DOHH2 (cell line): ENCODE data around the gene ARFGEF3.

Experiments
- H3F3A ChIP-seq: fragments of 200-600 bp; sonication (generic), shearing (Covaris generic); 2 replicates; pipeline ENCODE4 v1.6.0; 2016; ENCODE audit warnings: antibody characterized with exemption, mild to moderate bottlenecking; ENCODE audit not compliant: control insufficient read depth, insufficient read depth
- H3K27ac ChIP-seq: fragments of 200-600 bp; sonication (generic); 2 replicates; pipeline ENCODE4 v1.5.1; 2014; ENCODE audit warnings: low read depth, mild to moderate bottlenecking, low read length, moderate library complexity
- H3K27me3 ChIP-seq: fragments of 200-600 bp; sonication (generic); 2 replicates; pipeline ENCODE4 v1.6.1; 2014; ENCODE audit warnings: mild to moderate bottlenecking, low read length, mixed read lengths; ENCODE audit not compliant: control insufficient read depth
- H3K36me3 ChIP-seq: fragments of 200-600 bp; sonication (generic); 2 replicates; pipeline ENCODE4 v1.6.1; 2014; ENCODE audit warnings: mild to moderate bottlenecking, low read length, moderate library complexity, mixed read lengths; ENCODE audit not compliant: control insufficient read depth
- H3K4me1 ChIP-seq: fragments of 200-600 bp; sonication (generic); 2 replicates; pipeline ENCODE4 v1.6.1; 2014; ENCODE audit warnings: mild to moderate bottlenecking, low read length, mixed read lengths; ENCODE audit not compliant: control insufficient read depth
- H3K4me2 ChIP-seq: fragments of 200-600 bp; sonication (generic); 2 replicates; pipeline ENCODE4 v1.6.0; 2014; ENCODE audit warnings: mild to moderate bottlenecking, low read length, moderate library complexity
- H3K4me3 ChIP-seq: fragments of 200-600 bp; sonication (generic); 2 replicates; pipeline ENCODE4 v1.5.1; 2014; ENCODE audit warnings: mild to moderate bottlenecking, low read length, mixed read lengths
- H3K79me2 ChIP-seq: fragments of 200-600 bp; sonication (generic); 2 replicates; pipeline ENCODE4 v1.6.1; 2014; ENCODE audit warnings: mild to moderate bottlenecking, low read length, mixed read lengths; ENCODE audit not compliant: control insufficient read depth
- H3K9me2 ChIP-seq: fragments of 200-600 bp; sonication (generic); replicated peaks from 2 replicates; pipeline ENCODE4 v1.6.1; 2014; ENCODE audit warnings: mild to moderate bottlenecking, low read length, mixed read lengths; ENCODE audit not compliant: control insufficient read depth
- H3K9me3 ChIP-seq: fragments of 200-600 bp; sonication (generic); 2 replicates; pipeline ENCODE4 v1.6.1; 2014; ENCODE audit warnings: antibody characterized with exemption, low read length, mixed read lengths; ENCODE audit not compliant: control insufficient read depth, insufficient read depth
- H4K20me1 ChIP-seq: fragments of 200-600 bp; sonication (generic); 2 replicates; pipeline ENCODE4 v1.6.0; 2014; ENCODE audit warnings: low read depth, mild to moderate bottlenecking, antibody characterized with exemption, low read length, moderate library complexity; ENCODE audit not compliant: control insufficient read depth, insufficient read depth
- CTCF ChIP-seq: fragments of 200-600 bp; sonication (generic); IDR thresholded peaks from one replicate; pipeline ENCODE4 v1.5.1; 2014; ENCODE audit warnings: antibody characterized with exemption, mild to moderate bottlenecking, low read depth, low read length; ENCODE audit not compliant: poor library complexity, severe bottlenecking
- EZH2phosphoT487 ChIP-seq: fragments of 200-600 bp; sonication (generic); IDR thresholded peaks from 2 replicates; pipeline ENCODE4 v1.6.1; 2017; ENCODE audit warnings: borderline replicate concordance, mild to moderate bottlenecking, antibody characterized with exemption, low read length, moderate library complexity, mixed read lengths

The ARFGEF3 gene

GRCh38 chr6:138215093-138215782 lies 53.5 kb downstream of the ARFGEF3 start:
- Histone ChIP-seq H3K4me2 (no peak overlapping the region), H3K4me3 (no peak overlapping the region), H3F3A (no peaks in the 10 kb centered on the region), H3K27me3 (no peaks in the 10 kb centered on the region), H3K36me3 (no peaks in the 10 kb centered on the region), H4K20me1 (no peaks in the 10 kb centered on the region), H3K4me1 (no peaks in the 10 kb centered on the region), H3K9me3 (no peaks in the 10 kb centered on the region), H3K9me2 (no peaks in the 10 kb centered on the region), H3K27ac (no peak overlapping the region), H3K79me2 (no peaks in the 10 kb centered on the region)
- no peak for TF ChIP-seq EZH2phosphoT487
- no peak for TF ChIP-seq CTCF

- Histone ChIP-seq H3F3A (no peaks in the 10 kb centered on the region), H3K4me1 (no peaks in the 10 kb centered on the region), H4K20me1 (no peaks in the 10 kb centered on the region), H3K9me2 (no peaks in the 10 kb centered on the region), H3K27me3 (no peaks in the 10 kb centered on the region), H3K4me3 (no peak within 1 kb of the TSS), H3K9me3 (no peaks in the 10 kb centered on the region), H3K27ac (no peak within 1 kb of the TSS), H3K79me2 (no peaks in the 10 kb centered on the region), H3K36me3 (no peaks in the 10 kb centered on the region), H3K4me2 (no peak within 1 kb of the TSS)
- no peak for TF ChIP-seq CTCF
- TF ChIP-seq EZH2phosphoT487 = no peak
Measured at GRCh38 chr6:138218449-138218848, 56.7 kb downstream of the ARFGEF3 start, which contains the start of gene PBOV1. TSS of gene PBOV1 (minus strand) at chr6:138218491. CDS start at chr6:138218395, 96 bp downstream.

- H3K9me3 ChIP-seq = no peaks in the 10 kb centered on the region
- H3K36me3 ChIP-seq = no peaks in the 10 kb centered on the region
- H3F3A ChIP-seq = no peaks in the 10 kb centered on the region
- H3K27me3 ChIP-seq = no peaks in the 10 kb centered on the region
- no peaks in the 10 kb centered on the region for H3K4me1 ChIP-seq
- TF ChIP-seq EZH2phosphoT487 = no peak
- TF ChIP-seq CTCF = no peak
- H3K9me2 ChIP-seq = no peaks in the 10 kb centered on the region
- no peak overlapping the region for H3K4me3 ChIP-seq
- H3K4me2 ChIP-seq = no peak overlapping the region
- H3K27ac ChIP-seq = no peak overlapping the region
- H4K20me1 ChIP-seq = no peaks in the 10 kb centered on the region
- no peaks in the 10 kb centered on the region for H3K79me2 ChIP-seq
Measured at GRCh38 chr6:138219398-138219797, 57.7 kb downstream of the ARFGEF3 start.
